Stimulated activated CD4-positive, alpha-beta T cell treated with anti-CD3 and anti-CD28 coated beads, Interleukin-2, amount 100 ng/mL, for 4 hours (primary cell): Measurements from ENCODE around the gene A1BG.
A peak's percentile ranks its signal among the peaks of the same experiment; 100 is the strongest.
"Not testable (repeated sequence)": the region's sequence is repeated elsewhere in the genome, so short reads cannot be mapped to it uniquely, and the experiment has no call there.

ENCODE experiments used
- DNase-seq: peaks from one replicate; pipeline ENCODE4 v3.0.0-alpha.2; 2020; ENCODE audit warnings: low read depth

Gene A1BG

DNA sequence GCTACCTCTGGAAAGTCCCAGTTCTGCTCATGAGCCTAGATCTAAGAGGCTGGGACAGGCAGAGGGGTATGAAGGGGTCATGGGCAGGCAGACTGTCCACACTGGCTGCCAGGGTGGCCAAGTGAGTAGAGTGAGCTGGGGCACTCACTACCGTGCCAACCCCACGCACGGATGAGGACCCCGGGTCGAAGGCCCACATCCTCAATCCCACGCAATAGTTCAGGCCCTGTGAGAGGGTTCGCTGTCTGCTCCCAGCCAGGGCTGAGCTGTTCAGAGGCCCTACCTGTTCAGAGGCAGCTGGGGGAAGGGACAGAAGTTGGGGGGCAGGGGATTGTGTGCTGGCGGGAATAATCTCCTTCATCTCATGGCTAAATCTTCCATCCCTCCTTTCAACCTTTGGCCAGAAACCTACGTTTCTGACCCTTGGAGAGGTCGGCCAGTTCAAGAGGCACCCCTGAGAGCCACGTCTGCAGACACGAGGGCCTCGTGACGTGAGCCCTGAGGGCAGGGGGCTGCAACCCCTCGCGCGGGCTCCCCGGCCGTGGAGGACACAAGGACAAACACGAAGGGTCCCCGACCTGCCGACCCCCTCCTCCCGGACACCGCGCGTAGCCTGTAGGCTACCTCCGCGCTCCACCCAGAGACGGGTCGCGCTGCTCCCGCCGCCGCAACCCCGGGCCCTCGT is 32.7 kb upstream of the A1BG start:
- no peak for DNase-seq

DNA sequence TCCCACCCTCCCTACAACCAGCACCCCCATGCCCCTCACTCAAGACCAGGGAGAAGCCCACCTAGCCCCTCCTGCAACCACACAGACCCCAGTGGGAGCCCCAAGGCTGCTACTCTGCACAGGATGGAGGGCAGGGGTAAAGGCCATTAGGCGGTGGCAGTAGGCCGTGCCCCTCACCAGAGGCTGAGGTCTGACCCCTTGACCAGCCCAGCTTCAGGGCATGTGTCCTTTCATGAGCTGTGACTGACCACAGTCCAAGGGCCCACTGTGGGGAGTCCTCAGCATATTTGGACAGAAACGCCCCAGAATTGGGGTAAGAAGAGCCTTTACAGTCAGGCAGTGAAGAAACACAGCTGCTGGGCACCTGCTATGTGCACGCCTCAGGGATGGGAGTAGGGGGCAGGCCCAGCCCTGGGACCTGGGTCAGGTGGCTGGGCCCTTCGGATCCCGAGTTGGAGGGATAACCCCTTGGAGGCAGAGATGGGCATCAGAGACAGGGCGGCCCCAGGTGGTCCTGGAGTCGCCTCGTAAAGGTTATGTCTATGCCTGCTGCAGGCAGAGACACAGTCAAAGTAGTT is 32.1 kb upstream of the A1BG start:
- no peak for DNase-seq

DNA sequence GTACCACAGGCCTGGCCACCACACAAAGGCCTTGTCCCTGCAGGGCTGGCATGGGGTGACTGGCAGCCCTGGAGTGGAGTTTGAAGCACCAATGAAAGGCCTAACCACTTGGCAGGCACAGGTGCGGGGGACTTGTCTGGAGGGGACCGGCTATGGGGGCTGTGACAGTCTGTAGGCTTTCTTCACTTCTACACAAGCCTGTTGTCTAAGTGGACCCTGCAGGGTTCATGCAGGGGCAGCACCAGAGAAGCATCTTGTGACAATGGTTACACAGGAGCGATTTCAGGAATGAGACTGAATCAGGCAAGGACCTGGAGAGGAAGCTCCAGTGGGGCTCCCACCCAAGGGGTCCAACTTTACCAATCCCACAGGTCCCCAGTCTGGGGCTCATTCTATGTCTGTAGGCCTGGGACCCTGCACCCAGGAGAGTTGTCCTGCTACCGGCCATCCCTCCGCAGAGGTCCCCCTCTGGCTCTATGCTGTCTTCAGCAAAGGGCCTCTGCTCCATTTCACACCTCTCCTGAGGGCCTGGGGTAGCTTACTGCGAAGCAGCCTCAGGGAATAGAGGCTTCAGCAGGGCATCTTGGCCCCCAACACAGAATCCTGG is 29.8 kb upstream of the A1BG start:
- no peak for DNase-seq

DNA sequence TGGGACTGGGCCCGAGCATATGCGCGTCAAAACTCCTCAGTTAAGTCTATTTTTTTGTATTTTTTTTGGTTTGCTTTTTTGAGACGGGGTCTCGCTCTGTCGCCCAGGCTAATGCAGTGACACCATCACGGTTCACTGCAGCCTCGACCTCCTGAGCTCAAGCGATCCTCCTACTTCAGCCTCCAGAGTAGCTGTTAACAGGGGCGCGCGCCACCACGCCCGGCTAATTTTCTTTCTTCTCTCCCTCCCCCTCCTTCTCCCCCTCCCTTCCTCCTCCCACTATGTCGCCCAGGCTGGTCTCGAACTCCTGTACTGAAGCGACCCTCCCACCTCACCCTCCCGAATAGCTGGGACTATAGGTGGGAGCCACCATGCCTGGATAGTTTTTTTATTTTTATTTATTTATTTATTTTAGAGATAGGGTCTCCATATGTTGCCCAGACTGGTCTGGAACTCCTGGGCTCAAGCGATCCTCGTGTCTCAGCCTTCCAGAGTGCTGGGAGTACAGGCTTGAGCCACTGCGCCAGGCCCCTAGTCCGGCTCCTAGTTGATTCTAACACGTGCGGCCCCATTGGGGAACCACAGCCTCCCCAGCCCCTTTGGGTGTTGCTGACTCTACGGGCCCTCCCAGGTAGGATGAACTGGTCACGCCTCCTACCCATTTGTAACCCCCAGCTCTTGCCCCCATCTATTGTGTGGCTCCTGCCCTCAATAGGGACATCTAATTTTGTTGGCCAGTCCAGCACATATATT is 28.3 kb upstream of the A1BG start:
- no peak for DNase-seq

DNA sequence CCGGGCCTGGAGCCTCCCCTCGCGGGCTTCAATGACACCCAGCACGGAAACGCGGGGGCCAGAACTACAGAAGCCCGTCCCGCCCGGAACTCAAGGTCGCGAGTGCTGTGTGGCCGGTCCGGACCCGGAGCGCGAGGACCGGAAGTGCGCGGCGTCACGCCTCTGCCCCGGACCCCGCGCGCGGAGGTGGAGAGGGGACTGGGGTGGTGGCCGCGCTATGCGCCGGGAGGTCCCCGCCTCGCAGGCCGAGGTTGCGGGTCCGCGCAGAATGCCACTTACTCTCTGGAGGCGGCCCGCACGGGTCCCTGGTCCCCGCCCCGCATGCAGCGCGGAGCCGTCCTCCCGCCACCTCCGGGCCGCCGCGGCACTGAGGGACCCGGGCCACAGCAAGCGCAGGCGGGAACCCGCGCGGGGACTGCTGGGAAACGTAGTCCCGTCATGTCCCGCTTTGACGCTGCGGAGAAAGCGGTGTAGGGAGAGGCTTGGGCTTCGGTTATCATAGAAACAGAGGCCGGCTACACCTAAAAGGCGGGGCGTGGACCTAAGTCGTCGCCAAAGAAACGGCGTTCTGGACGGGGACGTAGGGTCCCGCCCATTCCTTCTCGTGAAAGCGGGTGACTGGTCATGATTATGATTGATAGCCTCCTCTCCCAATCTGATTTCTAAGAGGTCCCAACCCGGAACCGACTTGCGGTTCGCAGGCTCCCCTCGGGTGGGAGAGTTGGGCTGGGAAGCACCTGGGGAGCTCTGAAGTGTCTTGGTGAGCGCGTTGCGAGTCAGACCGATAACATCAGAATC is 27.6 kb upstream of the A1BG start, which contains the start of gene ZNF837:
Gene ZNF837, minus strand, starts transcription at position 369 of the 798 bp plus-strand sequence. CDS start 11,698 bp downstream, outside the sequence.
- DNase-seq, result peak; percentile 97

DNA sequence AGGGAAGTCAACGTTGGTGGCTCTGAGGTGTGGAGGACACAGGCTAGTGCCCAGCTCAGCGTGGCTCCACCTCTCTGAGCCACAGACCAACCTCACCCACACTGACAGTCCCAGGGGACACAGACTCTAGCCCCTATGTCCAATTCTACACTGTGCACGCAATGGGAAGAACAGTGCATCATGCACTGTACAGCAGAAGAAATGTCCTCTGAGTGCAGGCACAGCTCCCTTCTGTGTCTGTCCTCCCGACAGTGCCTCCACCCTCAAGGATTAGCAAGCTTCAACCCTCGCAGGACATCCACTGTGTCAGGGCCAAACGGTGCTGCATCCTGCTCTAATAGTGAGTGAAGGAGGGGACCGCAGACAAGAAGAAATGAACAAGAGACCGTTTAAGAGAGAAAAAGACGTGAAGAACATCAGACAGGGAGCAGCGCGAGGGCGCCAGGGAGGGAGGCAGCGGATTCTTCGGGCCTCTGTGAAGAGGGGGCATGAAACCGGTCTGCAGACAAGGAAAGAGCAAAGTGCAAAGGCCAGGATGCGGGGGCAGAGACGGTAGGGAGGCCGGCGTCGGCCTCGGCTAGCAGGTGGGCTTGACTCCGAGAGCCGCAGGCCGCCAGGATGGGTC is 26.9 kb upstream of the A1BG start:
- no peak for DNase-seq

DNA sequence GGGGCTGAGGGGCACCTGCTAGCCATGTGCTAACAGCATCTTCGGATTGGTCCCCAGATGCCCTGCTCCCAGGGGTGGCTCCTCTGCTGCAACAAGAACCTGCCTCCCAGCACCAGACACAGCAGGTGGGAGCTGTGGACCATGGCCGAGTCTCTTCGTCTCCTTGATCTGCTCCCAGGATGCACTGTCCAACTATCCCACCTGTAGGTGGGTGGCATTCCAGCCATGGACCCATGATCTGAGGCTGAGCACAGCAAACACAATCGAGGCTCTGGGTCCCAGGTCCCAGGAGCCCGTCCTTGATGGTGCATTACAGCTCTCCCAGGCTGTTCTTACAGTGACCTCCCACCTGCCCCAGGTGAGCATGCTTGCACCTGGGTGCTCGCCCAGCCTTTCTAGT is 26.0 kb upstream of the A1BG start:
- no peak for DNase-seq

DNA sequence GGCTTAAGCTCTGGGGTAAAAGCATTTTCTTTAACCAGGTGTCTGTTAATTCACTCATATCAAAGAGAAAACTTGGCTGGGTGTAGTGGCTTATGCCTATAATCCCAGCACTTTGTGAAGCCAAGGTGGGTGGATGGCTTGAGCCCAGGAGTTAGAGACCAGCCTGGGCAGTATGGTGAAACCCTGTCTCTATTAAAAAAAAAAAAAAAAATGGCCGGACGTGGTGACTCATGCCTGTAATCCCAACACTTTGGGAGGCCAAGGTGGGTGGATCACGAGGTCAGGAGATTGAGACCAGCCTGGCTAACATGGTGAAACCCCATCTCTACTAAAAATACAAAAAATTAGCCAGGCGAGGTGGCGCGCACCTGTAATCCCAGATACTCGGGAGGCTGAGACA is 23.4 kb upstream of the A1BG start:
- not testable (repeated sequence) for DNase-seq

DNA sequence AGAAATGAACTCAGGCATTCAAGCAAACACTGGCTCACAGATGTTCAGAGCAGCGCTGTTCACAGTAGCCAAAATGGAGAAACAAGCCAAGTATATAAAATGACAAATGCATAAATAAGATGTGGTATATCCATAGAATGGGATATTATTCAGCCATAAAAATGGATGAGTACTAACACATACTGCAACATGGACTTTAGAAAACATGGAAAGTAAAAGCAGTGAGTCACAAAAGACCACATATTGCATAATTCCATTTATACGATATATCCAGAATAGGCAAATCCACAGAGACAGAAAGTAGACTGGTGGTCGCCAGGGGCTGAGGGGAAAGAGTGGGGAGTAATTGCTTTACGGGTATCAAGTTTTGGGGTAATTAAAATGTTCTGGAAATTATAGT is 20.9 kb upstream of the A1BG start:
- no peak for DNase-seq

DNA sequence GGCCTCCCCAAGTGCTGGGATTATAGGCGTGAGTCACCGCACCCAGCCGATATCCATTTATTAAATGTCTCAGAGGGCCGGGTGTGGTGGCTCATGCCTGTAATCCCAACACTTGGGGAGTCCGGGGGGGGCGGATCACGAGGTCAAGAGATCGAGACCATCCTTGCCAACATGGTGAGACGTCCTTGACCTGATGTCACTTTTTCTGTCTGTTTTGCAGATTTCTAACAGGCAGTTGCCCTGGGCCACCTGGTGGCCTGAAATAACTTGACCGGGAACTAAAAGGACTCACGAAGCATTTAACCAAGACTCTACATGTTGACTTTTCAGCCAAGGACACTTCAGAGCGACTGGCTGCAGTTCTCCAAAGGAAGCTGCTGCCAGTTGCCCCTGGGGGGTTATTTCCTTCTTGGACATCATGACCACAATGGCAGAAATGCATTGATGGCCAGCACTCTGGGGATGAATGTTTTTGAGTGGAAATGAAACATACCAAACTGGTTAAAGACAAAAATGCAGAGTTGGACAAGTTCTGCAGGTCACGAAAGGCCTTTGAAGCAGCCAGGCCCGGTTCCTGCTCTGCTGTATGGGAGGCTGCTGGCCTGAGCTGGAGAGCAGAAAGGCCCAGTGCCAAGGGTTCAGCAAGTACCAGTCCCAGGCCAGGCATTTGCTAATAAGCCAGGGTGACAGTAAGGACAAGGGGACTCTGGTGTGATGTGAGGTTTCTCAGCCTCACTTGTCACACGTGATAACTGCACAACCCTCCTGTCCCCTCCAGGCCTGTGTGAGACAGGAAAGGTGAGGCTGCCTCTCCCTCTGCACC is 19.2 kb upstream of the A1BG start:
- DNase-seq, result no peak

DNA sequence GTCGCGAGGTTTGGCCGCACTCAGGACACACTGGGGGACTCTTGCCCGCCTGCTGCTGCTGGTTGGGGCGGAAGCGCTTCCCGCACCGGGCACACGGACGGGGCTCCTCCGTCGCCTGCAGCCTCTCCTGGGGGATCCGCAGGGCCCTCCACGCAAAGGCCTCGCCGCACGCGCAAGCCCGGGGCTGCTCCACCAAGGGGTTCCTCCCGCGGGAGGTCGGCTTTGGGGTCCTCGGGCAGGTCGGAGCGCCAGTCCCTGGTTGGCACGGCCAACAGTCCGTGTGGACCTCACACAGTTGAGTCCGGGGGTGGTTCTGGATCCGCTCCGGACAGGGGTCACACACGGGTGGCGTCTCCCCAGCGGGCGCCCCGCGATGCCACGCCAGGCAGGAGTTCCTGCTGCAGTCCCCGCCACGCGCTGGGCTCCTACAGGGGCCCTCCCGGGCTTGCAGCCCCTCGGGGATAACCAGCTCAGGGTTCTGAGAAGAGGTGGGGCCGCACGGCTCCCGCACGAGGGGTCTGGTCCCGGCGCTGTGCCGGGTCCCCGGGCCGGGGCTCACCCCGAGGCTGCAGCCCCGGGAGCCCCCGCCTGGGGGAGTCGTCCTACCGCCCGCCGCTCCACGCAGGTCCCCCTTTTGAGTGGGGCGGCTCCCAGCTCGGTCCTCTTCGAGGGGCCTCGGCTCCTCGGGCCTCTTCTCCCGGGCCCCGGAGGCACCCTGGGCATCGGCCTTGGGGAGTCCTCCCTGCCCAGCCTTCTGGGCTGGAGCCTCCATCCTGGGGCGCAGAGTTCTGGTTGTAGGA is 15.5 kb upstream of the A1BG start:
- no peak for DNase-seq

DNA sequence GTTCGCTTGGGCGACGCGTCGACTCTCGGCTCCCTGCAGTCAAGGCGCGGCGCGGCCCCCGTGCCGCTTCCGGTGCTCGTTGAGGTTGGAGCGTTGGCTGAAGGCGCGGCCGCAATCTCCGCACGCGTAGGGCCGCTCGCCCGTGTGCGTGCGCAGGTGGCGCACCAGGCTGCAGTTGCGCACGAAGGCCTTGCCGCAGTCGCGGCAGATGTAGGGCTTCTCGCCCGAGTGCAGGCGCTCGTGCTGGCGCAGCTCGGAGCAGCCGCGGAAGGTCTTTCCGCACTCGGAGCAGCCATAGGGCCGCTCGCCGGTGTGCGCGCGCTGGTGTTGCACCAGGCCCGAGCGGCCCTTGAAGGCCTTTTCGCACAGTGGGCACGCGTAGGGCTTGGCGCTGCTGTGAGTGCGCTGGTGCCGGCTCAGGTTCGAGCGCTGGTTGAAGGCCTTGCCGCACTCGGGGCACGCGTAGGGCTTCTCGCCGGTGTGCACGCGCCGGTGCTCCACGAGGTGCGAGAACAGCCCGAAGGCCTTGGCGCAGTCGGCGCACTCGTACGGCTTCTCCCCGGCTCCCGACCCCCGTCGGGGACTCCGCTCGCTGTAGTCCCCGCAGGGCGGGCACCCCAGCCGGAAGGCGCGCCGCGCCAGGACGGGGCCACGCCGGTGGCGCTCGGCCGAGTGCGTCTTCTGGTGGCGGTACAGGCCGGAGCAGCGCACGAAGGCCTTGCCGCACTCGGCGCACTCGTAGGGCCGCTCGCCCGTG is 14.6 kb upstream of the A1BG start:
- no peak for DNase-seq

DNA sequence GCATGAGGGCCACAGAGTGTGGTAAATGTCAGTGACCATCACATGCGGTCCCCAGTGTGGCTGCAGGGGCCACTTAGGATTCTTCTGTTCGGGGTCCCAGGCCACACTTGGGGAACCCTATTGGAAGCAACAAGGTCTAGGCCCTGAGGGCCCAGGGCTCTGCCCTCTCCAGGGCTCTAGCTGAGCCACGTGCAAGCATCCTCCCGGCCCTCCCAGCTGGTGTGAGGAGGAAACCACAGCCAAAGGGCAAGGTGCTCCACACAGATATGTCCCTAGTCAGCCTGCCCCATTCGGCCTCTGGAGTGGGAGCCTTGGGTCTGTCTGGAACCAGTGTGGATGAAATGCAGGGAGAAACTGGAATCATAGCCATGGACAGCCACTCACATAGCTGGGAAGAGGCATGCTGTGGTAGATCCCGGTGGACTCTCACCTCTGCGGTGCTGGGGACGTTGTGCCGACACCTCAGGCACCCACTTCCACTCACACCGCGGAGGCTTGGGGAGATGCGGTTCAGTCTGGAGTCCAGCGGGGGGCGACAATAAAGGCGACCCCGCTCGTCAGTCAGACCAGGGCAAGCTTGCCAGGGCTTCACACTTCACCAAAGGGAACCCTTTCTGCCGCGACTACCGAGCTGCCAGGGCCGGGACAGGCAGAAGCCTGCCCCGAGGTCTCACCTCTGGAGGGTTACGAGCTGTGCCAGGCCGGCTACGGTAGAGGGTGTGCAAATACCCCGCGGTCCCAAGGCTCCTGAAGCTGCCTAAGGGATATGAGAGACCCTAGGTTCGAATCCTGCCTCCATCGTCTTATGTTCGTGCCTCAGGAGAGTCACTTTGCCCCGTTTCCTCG is 13.5 kb upstream of the A1BG start:
- no peak for DNase-seq

DNA sequence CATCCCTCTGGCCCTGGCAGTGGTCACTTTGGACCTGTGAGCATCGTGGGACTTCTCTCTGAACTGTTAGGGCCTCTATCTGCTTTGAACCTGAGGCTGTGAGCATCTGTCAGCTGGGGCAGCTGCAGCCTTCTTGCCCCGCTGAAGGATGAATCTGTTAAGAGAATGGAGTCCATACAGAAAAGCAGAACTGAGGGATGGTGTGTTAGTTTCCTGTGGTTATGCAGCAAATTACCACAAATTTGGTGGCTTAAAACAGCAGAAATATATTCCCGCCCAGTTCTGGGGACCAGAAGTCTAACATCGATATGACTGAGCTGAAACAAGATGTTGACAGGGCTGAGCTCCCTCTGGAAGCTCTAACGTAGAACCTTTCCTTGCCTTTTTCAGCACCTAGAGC is 10.9 kb upstream of the A1BG start:
- no peak for DNase-seq

DNA sequence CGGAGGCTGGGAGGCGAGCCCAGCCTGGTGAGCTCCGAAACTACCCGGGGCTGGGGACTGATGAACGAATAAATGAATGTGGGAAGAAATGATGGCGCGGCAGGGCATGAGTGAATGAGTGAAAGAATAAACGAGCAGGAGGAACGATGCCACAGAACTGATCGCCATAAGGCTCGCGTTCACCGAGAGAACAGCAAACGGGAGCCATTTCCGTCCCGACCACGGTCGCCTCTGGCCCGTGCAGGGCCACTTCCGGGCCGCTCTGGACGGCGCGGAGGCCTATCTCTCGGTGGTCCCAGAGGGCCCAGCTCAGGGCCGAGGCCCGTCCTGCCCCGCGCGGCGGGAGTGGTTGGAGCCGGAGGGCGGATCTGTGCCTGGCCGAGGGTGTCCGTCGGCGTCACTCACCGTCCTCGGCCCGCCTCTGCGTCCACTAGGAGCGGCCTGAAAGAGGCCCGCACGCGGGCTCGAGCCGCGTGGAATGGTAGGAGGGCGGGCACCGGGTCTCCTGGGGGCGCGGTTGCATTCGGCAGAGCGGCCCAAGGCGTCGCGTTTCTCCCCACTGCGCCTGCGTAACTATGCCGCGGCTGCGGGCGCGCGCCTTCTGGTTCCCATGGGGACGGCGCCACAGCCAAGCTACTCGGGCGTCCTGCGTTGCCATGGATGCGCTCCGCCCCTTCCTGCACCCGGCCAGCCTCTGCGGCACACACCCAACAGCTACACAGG is 9.1 kb upstream of the A1BG start, which contains the start of gene ZNF497:
Gene ZNF497, minus strand, starts transcription at position 480 of the 723 bp plus-strand sequence. CDS start 5,116 bp downstream, outside the sequence.
- peak; percentile 93 for DNase-seq

DNA sequence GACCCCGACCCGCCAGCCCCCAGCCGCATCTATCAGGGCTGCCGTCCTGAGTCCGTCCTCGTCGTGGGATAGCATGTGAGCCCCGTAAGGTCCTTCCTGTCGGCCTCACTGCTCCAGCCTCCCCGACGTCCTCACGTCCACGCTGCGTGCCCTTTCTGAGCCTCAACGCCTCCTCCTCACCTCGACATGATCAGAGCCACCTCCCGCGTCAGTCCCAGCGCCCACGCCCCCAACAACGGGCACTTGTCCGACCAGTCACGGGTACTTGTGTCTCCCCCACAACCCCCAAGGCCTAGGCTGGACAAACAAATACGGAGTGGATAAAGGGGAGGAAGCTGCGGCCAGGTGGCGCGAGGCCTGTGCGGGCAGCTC is 8.6 kb upstream of the A1BG start:
- DNase-seq, result peak; percentile 16

DNA sequence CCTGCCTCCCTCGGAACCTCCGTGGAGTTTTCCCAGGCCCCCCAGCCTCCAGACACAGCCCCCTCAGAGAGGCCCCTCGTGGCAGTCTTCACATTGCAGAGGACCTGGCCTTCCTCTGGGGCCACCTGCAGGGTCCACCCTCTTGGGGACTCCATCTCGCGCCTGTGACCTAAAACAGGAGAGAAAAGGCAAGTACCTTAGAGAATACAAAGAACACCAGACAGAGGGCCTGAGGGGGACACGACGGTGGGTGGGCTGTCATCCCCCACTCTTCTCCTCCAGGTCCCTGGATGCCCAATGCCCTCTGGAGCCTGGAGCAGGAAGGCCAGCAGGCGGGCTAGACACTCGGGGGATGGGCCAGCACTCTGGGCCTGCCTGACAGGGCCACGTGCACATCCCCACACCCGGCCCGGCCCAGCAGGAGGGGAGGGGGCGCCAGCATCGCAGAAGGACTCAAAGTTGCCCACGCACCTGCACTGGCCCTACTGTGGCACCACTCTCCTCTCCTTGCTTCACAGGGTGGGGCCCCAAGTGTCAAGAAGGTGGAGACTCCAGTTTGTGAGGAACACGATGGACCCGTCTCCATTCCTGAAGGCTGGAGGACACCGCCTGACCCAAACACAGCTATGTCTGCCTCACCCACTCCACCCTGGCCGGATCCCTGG is 4.3 kb upstream of the A1BG start:
- DNase-seq, result no peak
